SK-N-SH (cell line): ENCODE measurements around the gene SYNJ2. TPM values are rescaled to one million over a fixed set of nuclear protein-coding genes. Genes with fewer than 3 reads are reported as not detected.
"Not testable (repeated sequence)": the region's sequence is repeated elsewhere in the genome, so short reads cannot be mapped to it uniquely, and the experiment has no call there.

ENCODE experiments used
- CTCF ChIA-PET: fragments of 300-600, 350-600 bp; formaldehyde crosslinking; extraction: SDS; loops from one replicate; lab custom pipeline; 2021; lab: Yijun Ruan, JAX
- POLR2A ChIA-PET: fragments of 350-600 bp; sonication (Branson Sonifier 250); formaldehyde crosslinking; extraction: SDS; loops from one replicate; lab custom pipeline; 2020; ENCODE audit warnings: antibody characterized with exemption, inconsistent platforms; lab: Yijun Ruan, JAX
- DNase-seq: peaks from one replicate; pipeline ENCODE4 v3.0.0; 2012
- H2AFZ ChIP-seq: fragments of 200-600 bp; sonication (generic); 2 replicates; pipeline ENCODE4 v1.8.1; 2016; ENCODE audit warnings: antibody characterized with exemption, mild to moderate bottlenecking, low read depth
- H3F3A ChIP-seq: fragments of 200-600 bp; sonication (generic); replicated peaks from 2 replicates; pipeline ENCODE3; 2016; ENCODE audit warnings: antibody characterized with exemption, mild to moderate bottlenecking; ENCODE audit not compliant: insufficient read depth
- H3K27ac ChIP-seq, 2 experiments: fragments of 200-500 bp in 1 of 2; fragments of 200-600 bp in 1 of 2; sonication (Bioruptor generic) in 1 of 2; sonication (generic), shearing (Covaris generic) in 1 of 2; 2 replicates each; pipeline versions ENCODE4 v1.5.1 to v1.6.1; 2014 to 2016; ENCODE audit warnings: low read depth in 2 of 2, inconsistent platforms in 1 of 2, low read length in 1 of 2, mild to moderate bottlenecking in 1 of 2, mixed read lengths in 1 of 2
- H3K27me3 ChIP-seq: fragments of 200-600 bp; sonication (generic), shearing (Covaris generic); 2 replicates; pipeline ENCODE4 v1.6.1; 2016; ENCODE audit warnings: mixed run types; ENCODE audit not compliant: insufficient read depth
- H3K36me3 ChIP-seq, 2 experiments: fragments of 200-500 bp in 1 of 2; fragments of 200-600 bp in 1 of 2; sonication (Bioruptor generic) in 1 of 2; sonication (generic) in 1 of 2; replicated peaks in 1 of 2; 2 replicates each; pipeline versions ENCODE3 to v1.5.1; 2014 to 2016; ENCODE audit warnings: low read length in 1 of 2, mild to moderate bottlenecking in 1 of 2; ENCODE audit not compliant: insufficient read depth in 2 of 2, control insufficient read depth in 1 of 2
- H3K4me1 ChIP-seq, 2 experiments: fragments of 200-500 bp in 1 of 2; fragments of 200-600 bp in 1 of 2; sonication (Bioruptor generic) in 1 of 2; sonication (generic), shearing (Covaris generic) in 1 of 2; 2 replicates each; pipeline versions ENCODE4 v1.5.1 to v1.6.1; 2014 to 2016; ENCODE audit warnings: low read depth in 1 of 2, low read length in 1 of 2, mixed run types in 1 of 2; ENCODE audit not compliant: insufficient read depth in 2 of 2, control insufficient read depth in 1 of 2
- H3K4me2 ChIP-seq: fragments of 200-600 bp; sonication (generic), shearing (Covaris generic); 2 replicates; pipeline ENCODE4 v1.6.1; 2017; ENCODE audit warnings: mixed run types
- H3K4me3 ChIP-seq, 2 experiments: fragments of 200-500 bp in 1 of 2; fragments of 200-600 bp in 1 of 2; sonication (Bioruptor generic) in 1 of 2; sonication (generic), shearing (Covaris generic) in 1 of 2; 2 replicates each; pipeline versions ENCODE4 v1.5.1 to v1.8.1; 2014 to 2016; ENCODE audit warnings: low read depth in 2 of 2, inconsistent platforms in 1 of 2, low read length in 1 of 2, mild to moderate bottlenecking in 1 of 2, mixed read lengths in 1 of 2, moderate library complexity in 1 of 2
- H3K79me2 ChIP-seq: fragments of 200-600 bp; sonication (generic); 2 replicates; pipeline ENCODE4 v1.8.1; 2017; ENCODE audit warnings: mild to moderate bottlenecking; ENCODE audit not compliant: insufficient read depth
- H3K9ac ChIP-seq: fragments of 200-600 bp; sonication (generic); 2 replicates; pipeline ENCODE4 v1.6.1; 2017; ENCODE audit warnings: mixed run types
- H3K9me2 ChIP-seq: fragments of 200-600 bp; sonication (generic); 2 replicates; pipeline ENCODE4 v1.6.1; 2017; ENCODE audit warnings: mixed run types
- H3K9me3 ChIP-seq: fragments of 200-600 bp; sonication (generic); 2 replicates; pipeline ENCODE4 v1.6.1; 2017; ENCODE audit warnings: mixed run types, mild to moderate bottlenecking, moderate library complexity
- H4K20me1 ChIP-seq: fragments of 200-600 bp; sonication (generic); 2 replicates; pipeline ENCODE4 v1.6.1; 2017; ENCODE audit warnings: mild to moderate bottlenecking, mixed run types; ENCODE audit not compliant: insufficient read depth
- FOSL2 ChIP-seq: IDR thresholded peaks from 2 replicates; pipeline ENCODE4 v1.4.0; 2012; ENCODE audit warnings: low read depth, mild to moderate bottlenecking, moderate library complexity, borderline replicate concordance
- FOXM1 ChIP-seq: IDR thresholded peaks from 2 replicates; pipeline ENCODE4 v1.4.0; 2012; ENCODE audit warnings: low read depth, mild to moderate bottlenecking
- IRF3 ChIP-seq: fragments of 150-350 bp; IDR thresholded peaks from 2 replicates; pipeline ENCODE4 v1.6.1; 2016; ENCODE audit warnings: mild to moderate bottlenecking, low read depth, low read length
- MAX ChIP-seq: IDR thresholded peaks from 2 replicates; pipeline ENCODE4 v1.4.0; 2012; ENCODE audit warnings: low read depth
- MXI1 ChIP-seq: IDR thresholded peaks from 2 replicates; pipeline ENCODE4 v1.6.1; 2012; ENCODE audit warnings: mild to moderate bottlenecking, low read depth, low read length, improper control_type of control experiment
- NFIC ChIP-seq: IDR thresholded peaks from 2 replicates; pipeline ENCODE4 v1.4.0; 2012; ENCODE audit warnings: borderline replicate concordance
- NRF1 ChIP-seq: IDR thresholded peaks from 2 replicates; pipeline ENCODE4 v1.6.1; 2012; ENCODE audit warnings: low read depth, mild to moderate bottlenecking, low read length
- SIN3A ChIP-seq: IDR thresholded peaks from 2 replicates; pipeline ENCODE4 v1.6.1; 2012; ENCODE audit warnings: low read depth, mild to moderate bottlenecking, low read length, moderate library complexity, borderline replicate concordance
- TAF1 ChIP-seq: IDR thresholded peaks from 2 replicates; pipeline ENCODE4 v1.6.1; 2012; ENCODE audit warnings: low read depth, mild to moderate bottlenecking, low read length, moderate library complexity, borderline replicate concordance
- TEAD4 ChIP-seq: IDR thresholded peaks from 2 replicates; pipeline ENCODE4 v1.4.0; 2012; ENCODE audit warnings: mild to moderate bottlenecking, borderline replicate concordance; ENCODE audit not compliant: insufficient read depth
- USF1 ChIP-seq: IDR thresholded peaks from 2 replicates; pipeline ENCODE4 v1.4.0; 2012; ENCODE audit warnings: low read depth, borderline replicate concordance
- YY1 ChIP-seq: IDR thresholded peaks from 2 replicates; pipeline ENCODE4 v1.4.0; 2012; ENCODE audit warnings: low read depth, mild to moderate bottlenecking
- WGBS: methylation state at CpG from one replicate; pipeline ENCODE4 v1.1.6; 2017; ENCODE audit warnings: low lambda C conversion rate; 5-methylcytosine and 5-hydroxymethylcytosine counted together
- polyA plus RNA-seq, 3 experiments: library from polyadenylated mRNA; depleted of rRNA; stranded (reverse); fragments of >200 nt; gene quantifications; 2 replicates each; pipeline ENCODE4 v1.2.3, GENCODE V29; 2012

SYNJ2 gene
- polyA plus RNA-seq, 1 of the 3 experiments (the other 2 are of a cell fraction), result 40.0 TPM

GRCh38 chr6:157940375-157941036, 41.2 kb upstream of the SYNJ2 start:
- H3K4me2 ChIP-seq, H3K4me3 ChIP-seq, DNase-seq, H3K4me1 ChIP-seq, H2AFZ ChIP-seq, H3K27me3 ChIP-seq, H3K79me2 ChIP-seq, H3K9ac ChIP-seq, POLR2A ChIA-PET, H3K27ac ChIP-seq, H3K9me3 ChIP-seq, CTCF ChIA-PET, H4K20me1 ChIP-seq, H3K9me2 ChIP-seq, H3F3A ChIP-seq: not testable (repeated sequence)
- 96% methylated on average over 12 of the region's 12 CpGs for WGBS
- peaks cover 71 to 89% of the 10 kb centered on the region in 2 experiments for H3K36me3 ChIP-seq

GRCh38 chr6:157941101-157941863, 40.4 kb upstream of the SYNJ2 start:
- CTCF ChIA-PET, result interaction anchor here (1.9 kb wide), 1 partner anchor 131 kb away, joined by 8 read pairs; no protein-coding TSS in a partner anchor
- DNase-seq, result no peak
- Histone ChIP-seq H2AFZ (no peak overlapping the region), H3F3A (no peaks in the 10 kb centered on the region), H3K27ac (no peak overlapping the region), H3K4me1 (no peaks in the 10 kb centered on the region), H3K9me3 (no peaks in the 10 kb centered on the region), H4K20me1 (no peaks in the 10 kb centered on the region), H3K9ac (no peak overlapping the region), H3K79me2 (no peaks in the 10 kb centered on the region), H3K9me2 (no peaks in the 10 kb centered on the region), H3K27me3 (no peaks in the 10 kb centered on the region), H3K4me2 (no peak overlapping the region), H3K36me3 (peaks cover 69 to 84% of the 10 kb centered on the region in 2 experiments), H3K4me3 (no peak overlapping the region)
- TF ChIP-seq FOSL2 (no peak), TEAD4 (no peak), NFIC (no peak), FOXM1 (no peak)
- WGBS, result 95% methylated on average over 11 of the region's 13 CpGs
- POLR2A ChIA-PET, result no interaction called here

GRCh38 chr6:157942351-157942750, 39.3 kb upstream of the SYNJ2 start:
- Histone ChIP-seq H3F3A (no peaks in the 10 kb centered on the region), H3K4me2 (no peak overlapping the region), H3K9me2 (no peaks in the 10 kb centered on the region), H3K27me3 (no peaks in the 10 kb centered on the region), H3K4me1 (no peaks in the 10 kb centered on the region), H3K27ac (no peak overlapping the region), H4K20me1 (no peaks in the 10 kb centered on the region), H3K36me3 (peaks cover 65 to 77% of the 10 kb centered on the region in 2 experiments), H3K9ac (no peak overlapping the region), H2AFZ (no peak overlapping the region), H3K79me2 (no peaks in the 10 kb centered on the region), H3K9me3 (no peaks in the 10 kb centered on the region), H3K4me3 (no peak overlapping the region)
- DNase-seq, result no peak
- WGBS, result 97% methylated on average over 12 of the region's 14 CpGs
- CTCF ChIA-PET, result interaction anchor here (1.9 kb wide), 1 partner anchor 130 kb away, joined by 8 read pairs; no protein-coding TSS in a partner anchor
- TF ChIP-seq FOSL2 (no peak), TAF1 (no peak), SIN3A (no peak), MXI1 (no peak), NRF1 (no peak), USF1 (no peak), IRF3 (no peak), YY1 (no peak), MAX (no peak)
- POLR2A ChIA-PET, result no interaction called here
